GM21515 (cell line): ENCODE results near the gene DENND1B.

Source experiments
- ATAC-seq: cut with Tn5 transposase; IDR thresholded peaks from one replicate; pipeline ENCODE4 v1.9.1; 2021; ENCODE audit not compliant: unreplicated experiment

The DENND1B gene

GRCh38 chr1:197472141-197472540 lies 303.1 kb downstream of the DENND1B start:
- no peak for ATAC-seq

- ATAC-seq = no peak
These were observed 303.9 kb downstream of the DENND1B start for GRCh38 chr1:197471248-197471985.

- no peak for ATAC-seq
These were observed 304.9 kb downstream of the DENND1B start for GRCh38 chr1:197470330-197470729.

- no peak for ATAC-seq
These were observed 305.6 kb downstream of the DENND1B start for GRCh38 chr1:197469620-197470210.

GRCh38 chr1:197468543-197469175 lies 306.6 kb downstream of the DENND1B start:
- ATAC-seq = no peak

- ATAC-seq = no peak
These were observed 307.4 kb downstream of the DENND1B start for GRCh38 chr1:197467881-197468280.

- no peak for ATAC-seq
These were observed 308.5 kb downstream of the DENND1B start for GRCh38 chr1:197466813-197467212.

- no peak for ATAC-seq
These were observed 309.6 kb downstream of the DENND1B start for GRCh38 chr1:197465528-197466327.

GRCh38 chr1:197464044-197464443 lies 311.2 kb downstream of the DENND1B start:
- ATAC-seq = no peak

GRCh38 chr1:197463142-197463541 lies 312.1 kb downstream of the DENND1B start:
- ATAC-seq = no peak

GRCh38 chr1:197462539-197462938 lies 312.7 kb downstream of the DENND1B start:
- ATAC-seq = no peak
